ENCODE results near the gene MOGAT2.
A peak's percentile ranks its signal among the peaks of the same experiment; 100 is the strongest.

MOGAT2 gene

GRCh38 chr11:75770102-75770501 lies 52.5 kb downstream of the MOGAT2 start:
- no peak for DNase-seq
- Mint-ChIP-seq H3K4me3 (peak overlapping the region; percentile 48), H3K4me1 (peaks cover 28% of the 10 kb centered on the region), H3K27me3 (ENCODE audit: low read depth, poor library complexity) (peaks cover 75% of the 10 kb centered on the region), H3K27ac (no peak overlapping the region), H3K36me3 (ENCODE audit: low read depth) (no peaks in the 10 kb centered on the region), H3K9me3 (peaks cover 5% of the 10 kb centered on the region)
- TF ChIP-seq, protein P1, sequence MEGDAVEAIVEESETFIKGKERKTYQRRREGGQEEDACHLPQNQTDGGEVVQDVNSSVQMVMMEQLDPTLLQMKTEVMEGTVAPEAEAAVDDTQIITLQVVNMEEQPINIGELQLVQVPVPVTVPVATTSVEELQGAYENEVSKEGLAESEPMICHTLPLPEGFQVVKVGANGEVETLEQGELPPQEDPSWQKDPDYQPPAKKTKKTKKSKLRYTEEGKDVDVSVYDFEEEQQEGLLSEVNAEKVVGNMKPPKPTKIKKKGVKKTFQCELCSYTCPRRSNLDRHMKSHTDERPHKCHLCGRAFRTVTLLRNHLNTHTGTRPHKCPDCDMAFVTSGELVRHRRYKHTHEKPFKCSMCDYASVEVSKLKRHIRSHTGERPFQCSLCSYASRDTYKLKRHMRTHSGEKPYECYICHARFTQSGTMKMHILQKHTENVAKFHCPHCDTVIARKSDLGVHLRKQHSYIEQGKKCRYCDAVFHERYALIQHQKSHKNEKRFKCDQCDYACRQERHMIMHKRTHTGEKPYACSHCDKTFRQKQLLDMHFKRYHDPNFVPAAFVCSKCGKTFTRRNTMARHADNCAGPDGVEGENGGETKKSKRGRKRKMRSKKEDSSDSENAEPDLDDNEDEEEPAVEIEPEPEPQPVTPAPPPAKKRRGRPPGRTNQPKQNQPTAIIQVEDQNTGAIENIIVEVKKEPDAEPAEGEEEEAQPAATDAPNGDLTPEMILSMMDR (IDR thresholded peaks at IDR 0.05) = no peak

- Mint-ChIP-seq H3K36me3 (ENCODE audit: low read depth) (no peaks in the 10 kb centered on the region), H3K4me1 (peaks cover 26% of the 10 kb centered on the region), H3K27me3 (ENCODE audit: low read depth, poor library complexity) (peaks cover 65% of the 10 kb centered on the region), H3K4me3 (no peak overlapping the region), H3K27ac (no peak overlapping the region), H3K9me3 (peaks cover 5% of the 10 kb centered on the region)
- no peak for DNase-seq
- TF ChIP-seq, protein P1 (IDR thresholded peaks at IDR 0.05) = no peak
These were observed 54.2 kb downstream of the MOGAT2 start for GRCh38 chr11:75771646-75772410.

DNA sequence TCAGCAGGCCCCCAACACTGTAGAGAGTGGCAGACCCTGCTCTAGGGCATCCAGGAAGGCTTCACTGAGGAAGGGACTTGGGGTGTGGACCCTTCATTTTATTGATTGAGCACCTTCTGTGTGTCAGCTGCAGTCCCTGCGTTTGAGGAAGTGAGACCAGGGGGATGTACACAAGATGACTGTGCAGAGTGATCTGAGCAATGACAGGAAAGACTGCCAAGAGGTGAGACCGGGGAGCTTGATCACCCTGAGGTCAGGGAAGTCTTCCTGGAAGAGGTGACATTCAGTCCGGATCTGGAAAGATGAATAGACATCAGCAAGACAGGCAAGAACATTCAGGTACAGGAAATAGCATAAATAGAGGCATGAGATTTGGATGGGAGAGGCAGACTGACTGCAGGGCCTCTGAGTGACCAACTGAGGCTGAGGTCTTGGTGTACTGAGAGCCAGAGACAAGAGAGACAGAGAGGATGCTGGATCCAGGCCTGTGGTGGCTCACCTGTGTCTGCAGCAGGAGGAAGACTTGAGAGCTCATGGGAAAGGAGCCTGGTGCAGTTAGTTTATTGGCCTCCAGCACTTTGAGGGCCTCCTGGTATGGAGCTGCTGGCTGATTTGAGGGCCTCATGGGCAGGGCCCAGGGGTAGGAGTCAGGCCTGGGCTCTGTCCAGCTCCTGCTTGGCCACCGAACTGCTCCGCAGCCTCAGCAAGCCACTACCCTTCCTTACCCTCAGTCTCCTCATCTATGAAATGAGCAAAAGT lies 56.1 kb downstream of the MOGAT2 start:
- Mint-ChIP-seq H3K27ac (no peak overlapping the region), H3K4me1 (peaks cover 17% of the 10 kb centered on the region), H3K27me3 (ENCODE audit: low read depth, poor library complexity) (peaks cover 50% of the 10 kb centered on the region), H3K4me3 (no peak overlapping the region), H3K9me3 (no peaks in the 10 kb centered on the region), H3K36me3 (ENCODE audit: low read depth) (no peaks in the 10 kb centered on the region)
- TF ChIP-seq, protein P1 (IDR thresholded peaks at IDR 0.05) = no peak
- no peak for DNase-seq

- H3K9me3 Mint-ChIP-seq = no peaks in the 10 kb centered on the region
- H3K36me3 Mint-ChIP-seq (ENCODE audit: low read depth) = no peaks in the 10 kb centered on the region
- peaks cover 37% of the 10 kb centered on the region for H3K27me3 Mint-ChIP-seq (ENCODE audit: low read depth, poor library complexity)
- H3K4me1 Mint-ChIP-seq = peaks cover 8% of the 10 kb centered on the region
- no peak overlapping the region for H3K4me3 Mint-ChIP-seq
- TF ChIP-seq, protein P1 (IDR thresholded peaks at IDR 0.05) = no peak
- no peak overlapping the region for H3K27ac Mint-ChIP-seq
- DNase-seq = no peak
These were observed 57.4 kb downstream of the MOGAT2 start for GRCh38 chr11:75775056-75775455.

DNA sequence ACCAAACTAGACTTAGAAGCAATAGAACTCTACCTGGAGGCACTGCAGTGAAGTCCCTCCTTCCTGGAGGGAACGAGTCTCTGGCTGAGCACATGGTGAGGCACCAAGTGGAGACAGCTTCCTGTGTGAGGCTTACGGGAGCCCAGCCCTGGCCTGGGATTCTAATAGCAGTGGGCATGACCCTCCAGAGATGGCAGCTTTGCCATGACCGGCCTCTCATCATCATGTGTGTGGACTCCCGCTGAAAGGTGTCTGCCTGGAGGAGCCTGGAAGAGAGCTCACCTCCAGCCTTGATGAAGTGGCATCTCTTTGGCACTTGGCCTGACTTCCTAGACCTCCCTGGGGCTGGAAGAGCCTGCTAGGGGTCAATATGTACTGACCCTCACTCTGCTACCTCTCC lies 58.9 kb downstream of the MOGAT2 start:
- DNase-seq = no peak
- Mint-ChIP-seq H3K27me3 (ENCODE audit: low read depth, poor library complexity) (peaks cover 22% of the 10 kb centered on the region), H3K4me1 (no peaks in the 10 kb centered on the region), H3K4me3 (no peak overlapping the region), H3K36me3 (ENCODE audit: low read depth) (no peaks in the 10 kb centered on the region), H3K9me3 (no peaks in the 10 kb centered on the region), H3K27ac (no peak overlapping the region)
- TF ChIP-seq, protein P1 (IDR thresholded peaks at IDR 0.05) = no peak
